NCI-H1092 treated with DMSO at 0.1 percent for 48 hours (cell line): ENCODE data around the gene BACH1.
A peak's percentile ranks its signal among the peaks of the same experiment; 100 is the strongest.
"Not testable (repeated sequence)": the region's sequence is repeated elsewhere in the genome, so short reads cannot be mapped to it uniquely, and the experiment has no call there.

Experiments used
- DNase-seq: peaks from one replicate; lab custom pipeline; 2025; lab: John Stamatoyannopoulos, UW

The BACH1 gene

GRCh38 chr21:29298348-29299045 lies at the start of gene BACH1:
TSS of gene BACH1 (plus strand) at chr21:29298922. CDS start at chr21:29321281, 22,359 bp downstream.
- DNase-seq = peak; percentile 81

GRCh38 chr21:29249289-29249688 lies 49.4 kb upstream of the BACH1 start:
- DNase-seq = not testable (repeated sequence)

- DNase-seq = no peak
These were observed 48.1 kb upstream of the BACH1 start for GRCh38 chr21:29250636-29251035.

- not testable (repeated sequence) for DNase-seq
These were observed 44.9 kb upstream of the BACH1 start for GRCh38 chr21:29253861-29254260.

- DNase-seq = no peak
These were observed 44.2 kb upstream of the BACH1 start for GRCh38 chr21:29254550-29254949.

GRCh38 chr21:29256126-29256910 lies 42.4 kb upstream of the BACH1 start:
- peak; percentile 98 for DNase-seq

- DNase-seq = no peak
These were observed 41.0 kb upstream of the BACH1 start for GRCh38 chr21:29257701-29258100.

- no peak for DNase-seq
These were observed 39.9 kb upstream of the BACH1 start for GRCh38 chr21:29258626-29259338.

- no peak for DNase-seq
These were observed 38.3 kb upstream of the BACH1 start for GRCh38 chr21:29260461-29260860.

GRCh38 chr21:29261555-29262540 lies 36.9 kb upstream of the BACH1 start:
- no peak for DNase-seq

GRCh38 chr21:29264721-29265120 lies 34.0 kb upstream of the BACH1 start:
- DNase-seq = no peak

- no peak for DNase-seq
These were observed 32.8 kb upstream of the BACH1 start for GRCh38 chr21:29265690-29266479.

GRCh38 chr21:29267666-29268065 lies 31.1 kb upstream of the BACH1 start:
- no peak for DNase-seq

GRCh38 chr21:29271927-29272333 lies 26.8 kb upstream of the BACH1 start:
- no peak for DNase-seq

- no peak for DNase-seq
These were observed 21.3 kb upstream of the BACH1 start for GRCh38 chr21:29277442-29277841.

GRCh38 chr21:29279558-29279957 lies 19.2 kb upstream of the BACH1 start:
- no peak for DNase-seq

GRCh38 chr21:29281801-29282200 lies 16.9 kb upstream of the BACH1 start:
- not testable (repeated sequence) for DNase-seq

GRCh38 chr21:29287383-29287782 lies 11.3 kb upstream of the BACH1 start:
- no peak for DNase-seq

- no peak for DNase-seq
These were observed 10.5 kb upstream of the BACH1 start for GRCh38 chr21:29288239-29288638.

- DNase-seq = no peak
These were observed 9.4 kb upstream of the BACH1 start for GRCh38 chr21:29289317-29289716.

- no peak for DNase-seq
These were observed 8.5 kb upstream of the BACH1 start for GRCh38 chr21:29290240-29290639.
